HepG2 (cell line): Measurements from ENCODE around the gene ACAP3.

Experiments
- ARNT2 ChIP-seq: sonication (generic); formaldehyde crosslinking; IDR thresholded peaks from 2 replicates; pipeline ENCODE4 v1.8.0; 2022; ENCODE audit warnings: mild to moderate bottlenecking, low read depth, missing genetic modification reagents, moderate library complexity
- CTCF ChIP-seq: sonication (generic); formaldehyde crosslinking; IDR thresholded peaks from 2 replicates; pipeline ENCODE4 v1.5.0; 2020; ENCODE audit warnings: mild to moderate bottlenecking, missing genetic modification reagents, moderate library complexity
- POLR2AphosphoS5 ChIP-seq: IDR thresholded peaks from 2 replicates; pipeline ENCODE4 v1.6.1; 2012; ENCODE audit warnings: low read depth, low read length
- TFDP1 ChIP-seq: IDR thresholded peaks from 2 replicates; pipeline ENCODE4 v1.6.1; 2016; ENCODE audit warnings: missing compliant biosample characterization, missing genetic modification reagents, borderline replicate concordance
- YEATS4 ChIP-seq: sonication (generic); formaldehyde crosslinking; IDR thresholded peaks from 2 replicates; pipeline ENCODE4 v1.4.0; 2020; ENCODE audit warnings: missing genetic modification reagents, borderline replicate concordance

- TF ChIP-seq TFDP1 = no peak
- TF ChIP-seq CTCF = peak; percentile 56
- no peak for TF ChIP-seq YEATS4
- no peak for TF ChIP-seq ARNT2 (CRISPR knock-in tag)
- TF ChIP-seq POLR2AphosphoS5 = 0 out of 2 replicates have a peak, but pooled peaks have one; percentile 2
These were observed 1.6 kb downstream of the ACAP3 start for GRCh38 chr1:1306070-1306660.
